Stimulated activated CD4-positive, alpha-beta T cell treated with anti-CD3 and anti-CD28 coated beads, TNF-alpha, amount 100 ng/mL, for 4 hours (primary cell): ENCODE measurements around the gene FLT1.

ENCODE experiments used
- DNase-seq, 3 experiments: peaks; one replicate each; pipeline ENCODE4 v3.0.0-alpha.2; 2020; ENCODE audit warnings: low read depth in 3 of 3

The FLT1 gene

GRCh38 chr13:28528848-28529247 is 33.9 kb upstream of the FLT1 start:
- no peak for DNase-seq

GRCh38 chr13:28528388-28528787 is 33.5 kb upstream of the FLT1 start:
- DNase-seq = no peak

DNA sequence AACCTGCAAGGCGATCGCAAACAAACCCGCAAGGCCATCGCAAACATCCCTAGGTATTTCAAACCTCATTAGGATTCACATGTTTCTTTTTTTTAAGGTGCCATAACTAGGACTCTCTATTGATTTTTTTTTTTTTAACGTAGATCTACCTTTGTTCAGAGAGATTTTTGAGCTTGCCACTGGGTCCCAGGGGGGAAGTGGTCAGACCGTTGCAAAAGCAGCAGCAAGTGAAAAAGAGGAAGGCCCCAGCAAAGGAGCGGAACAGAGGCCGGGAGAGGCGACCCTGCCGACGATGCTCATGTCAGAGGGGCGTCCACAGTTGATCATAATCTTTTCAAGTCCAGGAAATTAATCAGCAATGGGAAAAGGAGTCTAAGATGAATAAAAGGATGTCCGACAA is 32.7 kb upstream of the FLT1 start:
- DNase-seq = no peak

DNA sequence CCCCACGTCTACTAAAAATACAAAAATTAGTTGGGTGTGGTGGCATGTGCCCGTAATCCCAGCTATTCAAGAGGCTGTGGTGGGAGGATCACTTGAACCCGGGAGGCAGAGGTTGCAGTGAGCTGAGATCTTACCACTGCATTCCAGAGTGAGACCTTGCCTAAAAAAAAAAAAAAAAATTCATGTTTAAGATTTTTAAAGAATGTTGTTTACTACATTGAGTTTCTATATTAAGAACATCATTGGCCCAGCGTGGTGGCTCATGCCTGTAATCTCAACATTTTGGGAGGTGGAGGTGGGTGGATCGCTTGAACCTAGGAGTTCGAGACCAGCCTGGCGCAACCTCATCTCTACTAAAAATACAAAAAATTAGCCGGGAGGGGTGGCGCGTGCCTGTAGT is 31.9 kb upstream of the FLT1 start:
- DNase-seq = no peak

- DNase-seq = no peak
Observed at GRCh38 chr13:28522871-28523270, 27.9 kb upstream of the FLT1 start.

- no peak for DNase-seq
Observed at GRCh38 chr13:28513745-28514144, 18.8 kb upstream of the FLT1 start.

DNA sequence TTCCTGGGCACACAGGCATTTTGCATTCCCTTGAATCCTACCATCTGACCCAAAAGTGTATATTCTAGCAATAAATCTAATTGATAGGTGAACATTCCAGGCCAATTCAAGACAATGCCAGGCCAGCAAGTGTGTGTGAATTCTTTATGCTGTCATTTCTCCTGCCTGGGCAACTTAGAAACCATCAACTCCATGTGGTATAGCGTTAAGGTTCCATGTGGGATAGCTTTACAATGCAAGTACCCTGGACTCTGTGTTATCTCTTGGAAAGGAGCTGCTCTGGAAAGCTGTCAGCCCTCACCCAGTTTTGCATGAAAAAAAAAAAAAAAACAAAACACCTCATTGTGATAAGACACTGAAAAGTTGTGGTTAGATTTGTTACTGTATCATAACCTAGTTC is 15.6 kb upstream of the FLT1 start:
- no peak for DNase-seq

DNA sequence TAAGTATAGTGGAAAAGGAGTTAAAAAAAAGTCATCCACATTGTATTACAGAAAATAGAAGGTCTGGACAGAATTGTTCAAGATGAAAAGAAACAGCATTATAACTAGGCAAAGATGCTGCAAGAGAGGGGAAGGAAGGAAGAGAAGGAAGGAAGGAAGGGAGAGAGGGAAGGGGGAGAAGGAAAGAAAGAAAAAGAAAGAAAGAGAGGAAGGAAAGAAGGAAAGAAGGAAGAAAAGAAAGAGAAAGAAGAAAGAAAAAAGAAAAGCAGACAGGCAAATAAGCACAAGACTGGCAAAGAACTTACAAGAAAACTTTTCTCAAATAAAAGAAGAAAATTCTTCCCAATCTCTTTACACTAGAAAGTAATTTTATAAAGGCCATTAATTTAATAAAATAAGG is 15.1 kb upstream of the FLT1 start:
- DNase-seq = no peak

GRCh38 chr13:28505543-28506135 is 10.7 kb upstream of the FLT1 start:
- DNase-seq = no peak

DNA sequence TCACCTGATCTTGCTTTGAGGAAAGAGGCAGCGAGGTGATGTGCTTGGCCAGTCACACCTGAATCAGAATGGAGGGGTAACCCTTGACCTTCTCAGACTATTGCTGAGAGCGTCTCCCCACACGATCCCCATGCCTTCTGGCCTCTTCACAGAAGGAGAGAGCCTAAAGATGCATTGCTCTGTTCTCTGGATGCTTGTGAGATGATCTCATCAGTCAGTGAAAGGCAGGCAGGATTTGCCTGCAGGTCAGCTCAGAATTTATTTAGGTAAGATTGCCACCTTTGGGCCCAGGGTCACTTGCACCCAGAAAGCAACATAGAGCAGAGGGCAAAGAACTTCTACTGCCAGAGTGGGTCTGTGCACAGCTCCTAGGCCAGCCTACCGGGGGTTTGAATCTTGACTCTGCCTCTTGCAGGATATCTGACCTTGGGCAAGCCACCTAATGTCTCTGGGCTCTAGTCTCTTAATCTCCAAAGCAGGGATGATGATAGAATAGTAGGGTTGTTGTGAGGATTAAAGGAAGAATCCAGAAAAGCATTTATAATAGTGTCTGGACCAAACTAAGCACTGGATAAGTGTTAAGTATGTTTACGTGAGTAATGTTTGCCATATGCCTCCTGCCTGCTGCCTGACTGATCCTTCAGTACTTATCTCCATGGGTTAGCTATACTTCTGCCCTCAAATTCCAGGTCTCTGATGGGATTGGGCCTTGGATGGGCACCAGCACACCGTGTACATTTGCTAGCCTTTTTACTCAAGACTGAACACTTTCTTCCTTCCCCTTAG is 8.4 kb upstream of the FLT1 start:
- DNase-seq = no peak

GRCh38 chr13:28501547-28501946 is 6.6 kb upstream of the FLT1 start:
- no peak for DNase-seq

DNA sequence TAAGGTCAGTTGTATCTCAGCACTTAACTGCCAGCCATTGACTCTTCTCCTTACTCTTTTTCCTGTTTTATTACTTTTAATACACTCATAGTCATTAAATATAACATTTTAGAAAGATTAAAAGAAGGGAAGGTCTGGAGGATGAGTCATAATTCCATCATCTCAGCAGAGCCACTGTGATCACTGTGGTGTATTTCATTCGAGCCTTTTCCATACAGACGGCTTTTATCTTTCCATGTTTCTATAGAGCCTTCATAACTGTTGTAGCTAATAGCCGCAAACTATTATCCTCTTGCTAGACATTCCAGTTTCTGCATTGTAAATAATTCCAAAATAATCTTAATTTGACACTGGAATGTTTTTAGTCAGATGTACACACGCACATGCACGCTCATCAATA is 4.7 kb upstream of the FLT1 start:
- no peak for DNase-seq

DNA sequence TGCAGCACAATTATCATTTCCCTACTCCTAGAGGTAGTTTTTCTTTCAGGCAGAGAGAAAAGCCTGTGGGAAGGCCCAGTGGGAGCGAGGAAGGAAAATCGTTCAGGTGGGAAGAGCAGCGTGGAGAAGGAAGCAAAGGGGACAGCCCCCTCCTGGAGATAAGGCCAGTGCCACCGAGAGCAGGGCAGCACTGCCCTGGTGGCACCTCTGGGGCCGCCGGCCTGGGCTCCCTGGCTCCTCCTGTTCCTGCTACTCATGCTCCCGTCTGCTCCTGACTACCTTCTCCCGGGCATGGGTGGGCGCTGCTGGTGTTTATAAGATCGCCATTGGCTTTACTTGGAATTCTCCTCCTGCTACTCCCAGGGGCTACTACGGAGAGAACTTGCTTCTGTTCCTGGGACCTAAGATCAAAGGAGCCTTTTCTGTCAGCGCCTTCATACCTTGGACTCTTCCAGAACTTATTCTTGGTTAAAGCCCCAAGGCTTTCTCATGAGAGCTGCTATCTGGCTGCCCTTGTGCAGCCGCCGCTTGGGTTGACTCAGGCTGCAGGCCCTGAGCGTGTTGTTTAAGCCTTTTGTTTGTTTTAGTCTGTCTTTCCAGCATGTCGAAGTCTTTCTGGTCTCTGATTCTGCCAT is 3.7 kb upstream of the FLT1 start:
- no peak for DNase-seq

- DNase-seq = no peak
Observed at GRCh38 chr13:28497143-28497876, 2.4 kb upstream of the FLT1 start.

- DNase-seq = no peak
Observed at GRCh38 chr13:28496188-28496564, 1.2 kb upstream of the FLT1 start.

DNA sequence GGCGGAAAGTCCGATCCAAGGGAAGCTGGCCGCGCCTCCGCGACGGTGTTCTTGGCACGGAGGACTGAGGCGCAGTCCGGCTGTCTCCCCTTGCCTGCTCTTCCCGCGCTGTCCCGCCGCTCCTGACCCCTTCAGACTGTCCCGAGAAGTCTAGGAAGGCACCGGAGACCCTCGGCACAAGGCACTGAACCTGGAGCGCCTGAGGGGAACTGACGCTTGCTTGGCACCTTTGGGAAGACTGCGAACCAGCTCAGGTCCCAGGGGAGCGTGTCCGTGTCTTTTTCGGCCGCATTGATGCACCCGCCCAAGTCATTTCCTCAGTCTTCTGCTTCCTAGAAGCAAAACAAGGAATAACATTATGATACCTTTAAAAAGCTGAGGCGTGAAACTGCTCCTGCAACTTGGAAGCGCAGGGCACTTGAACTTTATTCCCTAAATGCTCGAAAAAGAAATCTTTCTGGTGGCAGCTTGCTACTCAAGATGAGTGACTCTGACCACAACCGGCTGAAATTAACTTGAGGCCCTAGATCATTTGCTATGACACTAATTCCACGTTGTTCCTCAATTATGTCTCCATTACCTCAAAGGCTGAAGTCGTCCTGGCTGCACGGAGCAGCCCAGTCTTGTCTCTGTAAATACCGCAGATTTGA is 735 bp upstream of the FLT1 start:
- DNase-seq = no peak

- no peak for DNase-seq
Observed at GRCh38 chr13:28494504-28494777, 487 bp downstream of the FLT1 start.

DNA sequence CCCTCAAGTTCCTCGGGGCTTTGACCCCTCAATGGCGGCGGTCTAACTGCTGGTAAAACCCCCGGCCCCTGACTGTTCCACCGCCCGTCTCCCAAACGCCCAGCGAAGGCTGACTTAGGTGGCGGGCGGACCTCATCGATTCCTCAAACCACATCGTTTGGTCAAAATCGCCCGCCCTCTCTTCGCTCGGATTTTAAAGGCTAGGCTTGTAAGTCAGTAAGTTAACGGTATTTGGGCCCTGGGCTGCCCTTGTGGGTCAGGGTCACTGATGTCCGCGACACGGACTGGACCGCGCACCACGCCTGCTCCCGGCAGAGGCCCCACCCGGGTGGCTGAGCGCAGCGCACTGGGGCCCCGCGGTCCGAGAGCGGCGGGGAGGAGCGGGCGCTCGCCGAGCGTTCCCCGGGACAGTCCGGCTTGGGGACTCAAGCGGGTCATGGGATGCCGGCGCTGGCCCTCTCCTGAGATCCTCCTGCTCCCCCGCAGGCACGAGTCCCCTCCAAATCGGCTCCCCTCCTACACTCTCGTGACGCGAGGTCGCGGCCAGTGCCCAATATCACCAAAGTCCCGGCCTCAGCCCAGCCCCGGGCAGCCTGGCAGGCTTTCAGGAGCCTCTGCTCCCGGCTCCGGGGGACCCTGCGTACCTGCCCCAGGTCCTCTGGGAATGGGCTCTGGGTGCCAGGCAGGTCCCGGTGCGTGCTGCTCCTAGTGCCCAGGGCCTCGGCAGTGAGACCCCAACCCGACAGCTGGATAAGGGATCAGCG is 1.0 kb downstream of the FLT1 start:
- DNase-seq = no peak

GRCh38 chr13:28492569-28493367 is 2.2 kb downstream of the FLT1 start:
- peak in 1 of 3 experiments; percentile 1 for DNase-seq

DNA sequence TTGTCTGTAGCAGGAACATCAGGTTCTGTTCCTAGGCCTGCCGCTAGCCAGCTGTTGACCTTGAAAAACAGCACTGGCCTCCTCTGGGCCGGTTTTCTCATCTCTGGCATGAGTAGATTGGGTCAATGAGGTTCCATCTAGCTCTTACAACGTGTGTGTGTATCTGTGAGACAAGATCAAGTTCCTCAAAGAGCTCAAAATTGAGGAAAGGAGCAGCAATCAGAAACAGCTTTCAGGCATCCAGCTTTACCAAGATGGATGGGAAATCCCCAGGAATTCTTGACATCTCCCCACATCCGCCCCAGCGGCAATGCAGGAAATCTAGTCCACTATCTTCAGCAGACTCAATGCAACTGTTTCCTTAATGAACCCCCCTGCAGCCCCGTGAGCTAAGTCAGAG is 4.9 kb downstream of the FLT1 start:
- no peak for DNase-seq

GRCh38 chr13:28489524-28489931 is 5.4 kb downstream of the FLT1 start:
- DNase-seq = no peak
